ENCODE results near the gene GGT6.
A peak's percentile ranks its signal among the peaks of the same experiment; 100 is the strongest.

The GGT6 gene

GRCh38 chr17:4576161-4576558, 15.8 kb upstream of the GGT6 start:
- DNase-seq (ENCODE audit: low read depth), result no peak

DNA sequence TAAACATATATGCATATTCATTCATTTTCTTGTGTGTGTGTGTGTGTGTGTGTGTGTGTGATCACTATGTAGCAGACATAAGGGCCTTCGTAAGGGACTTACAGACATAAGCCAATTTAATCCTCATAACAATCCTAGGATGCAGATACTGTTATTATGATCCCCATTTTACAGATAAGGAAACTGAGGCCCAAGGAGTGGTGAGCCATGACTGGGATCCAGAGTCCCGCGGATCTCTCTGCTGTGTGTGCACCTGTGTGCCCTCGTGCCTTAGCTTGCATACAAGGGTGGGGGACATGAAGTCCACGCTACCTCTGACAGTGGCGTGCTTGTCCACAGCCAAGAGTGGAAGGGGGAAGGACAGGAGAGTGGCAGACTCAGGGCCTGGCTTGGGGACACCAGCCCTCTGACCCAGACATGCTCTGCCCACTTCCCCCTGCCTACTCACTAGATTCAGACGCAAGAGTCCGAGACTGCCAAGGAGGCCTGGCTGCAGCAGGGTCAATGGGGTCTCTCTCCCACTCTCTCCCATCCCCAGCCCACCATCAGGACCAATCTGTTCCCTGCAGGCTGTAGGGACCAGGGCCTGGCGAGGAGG, 14.2 kb upstream of the GGT6 start:
- DNase-seq (ENCODE audit: low read depth), result no peak

DNA sequence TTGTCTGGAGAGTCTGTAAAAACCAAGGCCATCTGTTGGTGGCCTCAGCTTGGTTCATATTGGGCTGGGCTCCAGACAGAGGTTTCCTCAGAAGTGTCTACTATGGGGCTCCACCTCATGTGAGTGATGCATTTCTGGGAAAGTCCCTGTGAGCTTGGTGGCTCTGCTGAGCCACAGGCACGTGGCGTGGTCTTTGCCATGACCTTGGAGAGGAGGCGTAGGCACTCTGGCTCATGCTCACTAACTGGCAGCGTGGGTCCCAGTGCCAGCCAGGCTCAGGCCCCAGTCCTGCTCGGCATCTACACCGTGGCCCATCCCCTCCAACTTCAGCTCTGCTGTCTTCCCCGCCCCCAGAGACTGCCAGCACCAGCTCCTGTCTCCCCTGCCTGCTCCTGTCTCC, 13.3 kb upstream of the GGT6 start:
- DNase-seq (ENCODE audit: low read depth), result peak; percentile 58

- DNase-seq (ENCODE audit: low read depth), result no peak
These were observed 12.7 kb upstream of the GGT6 start for GRCh38 chr17:4573115-4573514.

- DNase-seq (ENCODE audit: low read depth), result no peak
These were observed 11.8 kb upstream of the GGT6 start for GRCh38 chr17:4572131-4572530.

DNA sequence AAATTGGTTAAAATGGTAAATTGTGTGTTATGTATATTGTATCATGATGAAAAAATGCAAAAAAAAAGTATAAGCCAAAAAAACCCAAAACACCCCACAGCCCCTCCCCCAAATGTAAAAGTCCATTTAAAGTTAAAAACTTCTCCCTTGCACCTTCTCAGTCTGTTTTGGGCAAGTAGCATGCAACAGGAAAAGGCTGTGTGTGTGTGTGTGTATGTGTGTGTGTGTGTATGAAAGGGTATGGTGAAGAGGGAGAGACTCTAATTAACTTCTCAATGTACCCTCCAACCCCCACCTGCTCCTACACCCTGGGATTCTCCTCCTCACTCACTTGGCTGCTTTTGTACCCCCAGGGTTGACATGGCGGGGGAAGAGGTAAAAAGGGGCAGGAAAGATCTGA, 9.2 kb upstream of the GGT6 start:
- DNase-seq (ENCODE audit: low read depth), result no peak

GRCh38 chr17:4566785-4567184, 6.4 kb upstream of the GGT6 start:
- DNase-seq (ENCODE audit: low read depth), result no peak

DNA sequence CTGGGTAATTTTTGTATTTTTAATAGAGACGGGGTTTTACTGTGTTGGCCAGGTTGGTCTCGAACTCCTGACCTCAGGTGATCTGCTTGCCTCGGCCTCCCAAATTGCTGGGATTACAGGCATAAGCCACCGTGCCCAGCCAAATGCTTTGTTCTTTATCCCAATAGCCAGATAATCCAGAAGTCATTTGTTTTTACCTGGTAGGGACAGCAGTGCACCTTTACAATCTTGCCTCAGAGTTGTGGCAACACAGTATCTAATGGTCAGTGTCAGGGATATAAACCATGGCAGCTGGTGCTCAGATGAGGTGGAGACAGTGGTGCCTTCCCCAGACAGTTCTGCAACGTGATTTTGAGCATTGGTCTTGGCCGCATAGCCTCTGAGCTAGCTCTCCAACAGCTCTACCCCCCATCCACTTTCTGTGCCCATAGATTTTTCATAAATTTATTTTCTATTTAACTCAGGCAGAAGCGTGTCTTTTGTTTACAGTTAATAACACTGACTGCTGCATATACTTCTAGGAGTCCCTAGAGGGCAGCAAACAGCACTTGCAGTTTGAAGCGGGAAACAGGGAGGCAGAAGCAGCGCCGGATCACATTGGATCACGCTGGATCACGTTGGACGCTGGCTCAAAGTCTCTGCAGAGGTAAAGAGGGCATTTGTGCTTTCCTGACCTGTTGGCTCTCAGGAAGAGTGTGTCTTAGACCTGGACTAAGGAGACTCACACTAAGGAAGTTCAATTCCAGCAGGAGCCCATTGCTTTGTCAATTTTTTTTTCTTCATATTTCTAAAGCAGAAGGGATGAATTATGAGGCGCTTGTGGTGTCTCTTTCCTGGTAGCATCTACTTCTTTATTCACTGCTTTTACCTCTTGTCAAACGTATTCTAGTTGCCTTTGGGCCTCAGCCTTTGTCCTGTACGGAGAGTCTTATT, 5.1 kb upstream of the GGT6 start:
- peak; percentile 47 for DNase-seq (ENCODE audit: low read depth)

DNA sequence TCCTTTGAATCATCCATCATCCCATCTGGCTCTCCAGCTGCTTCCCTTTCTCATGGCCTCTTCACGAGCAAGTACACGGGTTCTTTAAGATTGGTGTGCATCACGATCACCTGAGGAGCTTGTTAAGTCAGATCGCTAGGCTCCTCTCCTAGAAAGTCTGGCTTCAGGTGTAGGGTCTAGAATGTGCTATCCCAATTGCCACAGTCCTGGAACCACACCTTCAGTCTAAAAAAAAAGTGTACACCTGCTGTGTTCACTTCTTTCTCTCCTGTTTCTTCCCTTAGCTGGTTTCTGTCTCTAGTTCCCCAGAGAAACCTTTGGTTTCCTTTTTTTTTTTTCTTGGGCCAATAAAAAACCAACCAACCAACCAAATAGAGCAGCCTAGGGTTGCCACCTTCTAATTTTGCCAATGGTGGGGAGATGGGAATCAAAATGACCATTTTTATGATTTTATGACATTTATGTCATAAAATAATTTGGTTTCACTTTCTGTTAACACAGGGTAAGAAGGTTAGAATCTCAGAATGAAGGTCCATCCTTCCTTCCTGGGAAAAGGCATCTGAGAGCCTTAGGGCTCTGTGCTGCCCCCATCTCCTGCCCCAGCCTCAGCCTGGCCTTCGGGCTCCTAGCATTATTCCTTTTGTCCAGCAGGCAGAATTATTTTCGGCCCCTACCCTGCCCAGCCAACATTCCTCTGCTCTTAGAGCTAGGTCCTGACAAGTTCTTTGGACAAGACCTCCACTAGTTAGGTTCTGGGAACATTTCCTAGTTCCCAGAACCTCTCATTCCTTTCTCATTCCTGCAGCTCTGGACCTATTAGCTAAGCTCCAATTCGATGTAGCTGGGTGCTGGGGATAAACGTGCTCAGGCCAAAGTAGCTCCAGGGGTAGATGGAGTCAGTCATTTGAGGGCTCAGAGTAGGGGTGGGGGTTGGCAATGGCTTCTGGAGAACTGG, 1.9 kb upstream of the GGT6 start:
- DNase-seq (ENCODE audit: low read depth), result no peak

- no peak for DNase-seq (ENCODE audit: low read depth)
These were observed 470 bp upstream of the GGT6 start for GRCh38 chr17:4560837-4561256.

DNA sequence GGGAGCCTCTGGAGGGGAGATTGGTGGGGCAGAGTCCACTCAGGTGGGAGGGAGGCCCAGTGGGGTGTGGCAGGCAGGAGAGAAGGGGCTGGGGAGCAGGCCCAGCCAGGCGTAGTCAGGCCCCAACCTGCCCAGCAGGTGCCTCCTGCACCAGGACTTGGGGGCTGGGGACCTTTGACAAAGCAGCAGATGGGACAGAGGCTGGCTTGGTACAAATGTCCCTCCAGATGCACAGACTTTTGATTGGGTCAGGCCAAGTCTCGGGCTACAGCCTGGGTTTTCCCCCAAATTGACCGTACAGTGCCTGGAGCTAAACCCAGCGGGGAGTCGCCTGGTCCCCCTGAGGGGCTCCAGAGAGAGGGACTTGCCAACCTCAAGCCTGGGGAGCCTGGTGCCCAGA, 411 bp downstream of the GGT6 start:
- no peak for DNase-seq (ENCODE audit: low read depth)

GRCh38 chr17:4559139-4559791, 1.1 kb downstream of the GGT6 start:
- DNase-seq (ENCODE audit: low read depth), result no peak

- DNase-seq (ENCODE audit: low read depth), result no peak
These were observed 1.9 kb downstream of the GGT6 start for GRCh38 chr17:4558347-4558971.

DNA sequence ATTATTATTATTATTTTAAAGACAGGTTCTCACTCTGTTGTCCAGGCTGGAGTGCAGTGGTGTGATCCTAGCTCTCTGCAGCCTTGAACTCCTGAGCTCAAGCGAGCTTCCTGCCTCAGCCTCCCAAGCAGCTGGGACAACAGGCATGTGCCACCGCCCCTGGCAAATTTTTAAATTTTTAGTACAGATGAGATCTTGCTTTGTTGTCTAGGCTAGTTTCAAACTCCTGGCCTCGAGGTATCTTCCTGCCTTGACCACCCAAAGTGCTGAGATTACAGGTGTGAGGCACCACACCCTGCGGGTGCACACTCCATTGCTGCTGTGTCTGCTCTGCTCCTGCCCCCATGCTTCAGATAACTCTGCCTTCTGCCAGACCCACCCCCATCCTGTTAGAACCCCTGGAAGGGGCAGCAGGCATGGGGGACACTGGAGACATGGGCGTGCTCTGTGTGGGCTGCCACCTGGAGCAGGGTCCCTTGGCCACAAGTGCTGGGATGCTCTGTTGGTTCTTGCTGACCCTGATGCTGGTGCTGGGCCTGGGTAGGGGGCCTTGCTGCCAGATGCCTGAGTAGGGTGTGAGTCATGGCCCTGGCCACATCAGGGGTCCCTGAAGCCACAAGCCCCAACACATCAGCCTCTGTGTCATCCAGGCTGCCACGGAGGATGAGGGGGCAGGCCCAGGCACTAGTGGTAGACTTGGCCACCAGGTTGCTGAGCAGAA, 2.6 kb downstream of the GGT6 start:
- DNase-seq (ENCODE audit: low read depth), result no peak

DNA sequence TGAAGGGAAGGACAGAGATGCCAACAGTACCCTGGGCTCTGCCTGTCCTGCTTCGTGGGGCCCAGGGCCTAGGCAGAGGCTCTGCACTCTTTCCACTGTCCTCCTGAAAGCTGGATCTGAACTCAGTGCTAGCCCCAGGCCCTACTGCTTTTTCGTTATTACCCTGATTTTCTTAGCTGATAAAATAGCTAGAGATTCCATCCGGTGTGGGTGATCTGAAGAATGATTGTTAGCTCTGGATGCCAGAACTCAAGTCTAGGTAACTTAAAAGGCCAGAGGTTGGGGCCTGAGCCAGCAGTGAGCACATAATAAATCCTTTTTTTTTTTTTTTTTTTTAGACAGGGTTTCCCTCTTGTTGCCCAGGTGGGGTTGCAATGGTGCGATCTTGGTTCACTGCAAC, 3.4 kb downstream of the GGT6 start:
- DNase-seq (ENCODE audit: low read depth), result no peak

GRCh38 chr17:4555873-4556759, 4.3 kb downstream of the GGT6 start:
- no peak for DNase-seq (ENCODE audit: low read depth)

DNA sequence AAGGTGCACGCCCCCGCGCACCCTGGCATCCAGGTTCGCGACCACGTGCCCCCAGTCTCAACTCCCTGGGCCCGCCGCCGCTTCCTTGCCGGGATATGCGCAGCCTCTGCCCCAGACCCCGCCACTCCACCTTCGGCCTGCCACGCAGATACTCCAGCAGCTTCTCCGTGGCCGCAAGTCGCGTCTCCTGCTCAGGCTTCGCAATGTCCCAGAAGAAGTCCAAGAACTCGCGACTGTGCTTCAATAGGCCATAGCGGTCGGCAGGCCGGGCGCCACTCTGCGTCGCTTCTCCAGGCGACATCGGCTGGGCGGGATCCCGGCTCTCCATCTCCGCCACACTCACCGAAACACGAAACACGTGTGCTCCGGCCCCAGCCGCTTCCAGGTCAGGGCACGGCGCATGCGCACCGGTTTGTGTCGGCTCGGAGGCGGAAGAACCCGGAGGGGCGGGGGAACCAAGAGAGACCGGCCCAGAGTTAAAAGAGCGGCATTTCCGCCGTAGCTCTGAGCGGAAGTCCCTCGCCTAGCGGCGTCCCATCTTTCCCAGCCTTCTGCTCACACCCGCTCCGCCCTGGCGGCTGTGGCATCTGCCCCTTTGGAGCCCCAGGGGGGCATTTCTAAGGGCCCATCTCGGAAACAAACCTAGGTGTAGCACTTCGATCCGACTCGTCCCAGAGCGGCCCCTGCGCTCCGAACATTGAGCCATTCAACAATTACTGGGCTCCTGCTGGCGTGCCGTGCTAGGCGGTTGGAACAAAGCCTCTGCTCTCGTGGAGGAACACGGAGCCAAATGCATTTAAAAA, 5.2 kb downstream of the GGT6 start, which contains the start of gene MYBBP1A:
Gene MYBBP1A, minus strand, starts transcription at position 388 of the 803 bp plus-strand sequence. Its CDS starts 60 bp downstream, at position 328.
- peak; percentile 97 for DNase-seq (ENCODE audit: low read depth)

DNA sequence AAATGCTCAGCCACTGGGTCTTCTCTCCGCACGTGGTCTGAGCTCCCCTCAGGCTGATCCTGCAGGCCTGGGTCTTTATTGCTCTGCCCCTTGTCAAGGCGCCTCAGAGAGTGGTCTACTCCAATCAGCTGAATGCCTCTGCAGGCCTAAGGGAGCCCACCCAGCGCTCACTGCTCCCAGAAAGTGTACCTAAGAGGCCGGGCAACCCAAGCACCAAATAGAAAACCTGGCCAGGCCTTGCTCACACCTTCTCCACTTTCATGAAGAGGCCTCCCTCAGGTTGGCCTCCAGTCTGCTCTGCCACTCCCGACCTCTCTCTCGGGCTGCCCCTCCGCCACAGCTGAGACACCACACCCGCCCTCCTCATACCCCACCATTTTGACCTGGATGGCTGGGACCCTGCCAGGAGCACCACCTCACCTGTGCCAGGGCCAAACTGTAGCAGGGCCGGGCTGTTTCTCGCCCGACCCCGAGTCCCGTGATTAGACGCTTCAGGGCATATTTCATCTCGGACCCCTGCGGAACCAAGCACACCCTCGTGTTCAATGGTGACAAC, 5.9 kb downstream of the GGT6 start:
- DNase-seq (ENCODE audit: low read depth), result no peak
